Neuron (in vitro differentiated cells): ENCODE measurements around the gene TRMT1.

Experiments
- H2AFZ ChIP-seq: one replicate; pipeline ENCODE4 v1.6.1; 2013; ENCODE audit warnings: low read depth, mild to moderate bottlenecking, inconsistent platforms, low read length, moderate library complexity
- H3K27me3 ChIP-seq: one replicate; pipeline ENCODE4 v1.6.1; 2013; ENCODE audit warnings: low read length; ENCODE audit not compliant: insufficient read depth
- H3K36me3 ChIP-seq: one replicate; pipeline ENCODE4 v1.6.1; 2013; ENCODE audit warnings: low read length; ENCODE audit not compliant: insufficient read depth
- H3K4me1 ChIP-seq: one replicate; pipeline ENCODE4 v1.6.1; 2013; ENCODE audit warnings: low read length; ENCODE audit not compliant: insufficient read depth
- H3K4me3 ChIP-seq: 2 replicates; pipeline ENCODE4 v1.5.1; 2013; ENCODE audit warnings: mild to moderate bottlenecking, low read length, moderate library complexity
- H3K9me3 ChIP-seq: one replicate; pipeline ENCODE4 v1.6.1; 2013; ENCODE audit warnings: low read length

The TRMT1 gene

GRCh38 chr19:13100031-13100588, 16.4 kb downstream of the TRMT1 start:
- H3K27me3 ChIP-seq = peaks cover 37% of the 10 kb centered on the region

DNA sequence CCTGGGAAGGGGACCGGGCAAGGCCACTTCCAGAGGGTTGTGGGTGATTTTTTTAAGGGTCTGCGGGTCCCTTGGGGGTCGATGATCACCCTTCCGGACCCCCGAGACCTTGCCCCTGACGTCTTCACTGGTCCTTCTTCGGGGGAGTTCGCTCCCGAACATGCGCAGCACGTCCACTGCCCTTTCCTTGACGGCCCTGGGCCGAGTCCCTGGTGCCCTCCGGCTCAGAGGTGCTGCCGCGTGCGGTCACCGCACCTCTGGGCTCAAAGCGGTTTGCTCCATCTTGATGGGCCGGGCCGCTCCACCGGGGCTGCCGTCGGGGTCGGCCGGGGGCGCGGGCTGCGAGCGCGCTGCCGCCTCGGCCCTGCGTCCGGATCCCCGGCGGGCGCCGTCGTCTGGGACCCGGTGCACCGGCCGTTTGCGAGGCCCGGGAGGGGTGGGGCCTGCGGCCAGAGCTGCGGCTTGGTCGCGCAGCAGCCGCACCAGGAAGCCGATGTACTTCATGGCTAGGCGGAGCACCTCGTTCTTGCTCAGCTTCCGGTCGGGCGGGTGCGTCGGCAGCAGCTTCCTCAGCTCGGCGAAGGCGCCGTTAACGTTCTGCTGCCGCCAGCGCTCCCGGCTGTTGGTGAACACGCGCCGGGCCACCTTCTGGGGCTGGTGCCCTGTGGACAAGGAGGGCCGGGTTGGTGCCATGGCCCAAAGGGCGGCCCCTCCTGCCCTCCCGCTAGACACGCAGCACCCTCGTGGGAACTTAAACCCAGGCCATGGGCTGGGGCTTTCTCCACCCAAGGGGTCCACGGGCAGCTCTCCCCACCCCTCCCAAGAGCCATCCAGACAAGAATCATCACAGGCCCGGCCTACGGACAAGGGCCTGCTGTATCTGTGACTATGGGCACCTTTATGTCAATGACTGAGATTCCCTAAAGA, 17.2 kb downstream of the TRMT1 start:
- Histone ChIP-seq H2AFZ (no peak overlapping the region), H3K36me3 (no peaks in the 10 kb centered on the region), H3K4me3 (no peak overlapping the region), H3K4me1 (peaks cover 31% of the 10 kb centered on the region), H3K9me3 (peaks cover 2% of the 10 kb centered on the region), H3K27me3 (peaks cover 37% of the 10 kb centered on the region)

More at GRCh38 chr19:13100031-13100588, 16.4 kb downstream of the TRMT1 start:
- Histone ChIP-seq H3K36me3 (peaks cover 5% of the 10 kb centered on the region), H3K4me3 (no peak overlapping the region), H3K4me1 (peaks cover 24% of the 10 kb centered on the region), H2AFZ (no peak overlapping the region), H3K9me3 (peaks cover 2% of the 10 kb centered on the region)

GRCh38 chr19:13098277-13099072, 18.1 kb downstream of the TRMT1 start:
- Histone ChIP-seq H2AFZ (no peak overlapping the region), H3K4me3 (no peak overlapping the region), H3K4me1 (peaks cover 39% of the 10 kb centered on the region), H3K27me3 (peaks cover 37% of the 10 kb centered on the region), H3K9me3 (peaks cover 2% of the 10 kb centered on the region), H3K36me3 (no peaks in the 10 kb centered on the region)

DNA sequence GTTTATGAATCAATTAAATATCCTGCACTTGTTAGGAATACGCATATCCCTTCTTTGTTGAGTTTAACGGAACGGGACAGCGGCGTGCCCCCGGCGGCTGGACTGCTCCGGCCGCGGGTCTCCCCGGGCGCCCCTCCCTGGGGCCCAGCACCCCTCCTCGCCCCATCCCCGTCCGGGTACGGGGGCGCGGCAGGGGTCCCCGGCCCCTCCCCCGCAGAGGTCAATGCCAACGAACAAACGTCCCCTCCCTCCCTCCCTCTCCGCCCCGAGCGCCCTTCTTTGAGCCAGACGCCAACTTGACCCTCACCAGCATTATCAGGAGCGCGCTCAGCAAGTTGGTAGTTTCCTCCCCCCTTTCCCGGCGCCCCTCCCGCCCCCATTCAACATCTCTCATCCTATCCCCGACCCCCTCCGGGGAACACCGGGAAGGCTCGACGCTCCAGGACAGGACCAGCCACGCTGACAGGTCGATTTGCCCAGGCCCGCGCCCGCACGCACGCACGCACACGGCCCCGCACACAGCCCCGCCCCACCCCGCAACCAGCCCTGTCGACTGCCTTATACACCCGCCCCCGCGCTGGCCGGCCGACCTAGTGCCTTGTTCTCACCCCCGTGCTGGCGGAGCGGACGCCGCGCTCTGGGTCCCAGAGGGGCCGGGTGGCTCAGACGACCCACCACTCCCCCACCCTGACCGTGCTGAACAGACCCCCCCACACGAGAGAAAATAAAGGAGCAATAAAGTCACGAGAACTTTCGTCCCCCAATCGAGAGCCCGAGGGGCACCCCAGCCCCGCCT, 18.9 kb downstream of the TRMT1 start:
- Histone ChIP-seq H3K36me3 (no peaks in the 10 kb centered on the region), H3K27me3 (peaks cover 37% of the 10 kb centered on the region), H3K4me1 (peaks cover 42% of the 10 kb centered on the region), H3K4me3 (no peak overlapping the region), H2AFZ (no peak overlapping the region), H3K9me3 (peaks cover 2% of the 10 kb centered on the region)

DNA sequence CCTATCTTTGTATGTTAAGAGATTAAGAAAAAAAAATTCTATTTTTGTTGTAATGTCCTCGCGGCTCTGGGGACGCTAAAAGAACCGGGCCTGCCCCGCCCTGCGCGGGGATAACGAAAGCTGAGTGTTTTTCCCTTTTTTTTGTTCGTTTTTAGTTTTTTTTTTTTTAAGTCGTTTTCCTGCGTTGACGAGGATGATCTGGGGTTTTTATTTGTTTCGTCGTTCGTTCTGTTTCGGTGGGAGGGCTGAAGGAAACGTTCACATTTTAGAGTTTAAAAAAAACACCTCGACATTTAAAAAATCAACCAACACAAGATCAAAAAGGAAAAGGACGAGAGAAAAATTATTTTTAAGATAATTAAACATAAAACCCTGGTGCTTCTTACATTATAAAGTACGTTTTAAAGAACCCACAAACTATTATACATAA, 19.5 kb downstream of the TRMT1 start:
- Histone ChIP-seq H2AFZ (no peak overlapping the region), H3K27me3 (peaks cover 33% of the 10 kb centered on the region), H3K36me3 (no peaks in the 10 kb centered on the region), H3K4me1 (peaks cover 43% of the 10 kb centered on the region), H3K4me3 (no peak overlapping the region), H3K9me3 (peaks cover 2% of the 10 kb centered on the region)

GRCh38 chr19:13095934-13096927, 20.3 kb downstream of the TRMT1 start:
- Histone ChIP-seq H3K27me3 (peaks cover 33% of the 10 kb centered on the region), H3K36me3 (no peaks in the 10 kb centered on the region), H3K4me1 (peaks cover 52% of the 10 kb centered on the region), H3K4me3 (no peak overlapping the region), H2AFZ (no peak overlapping the region), H3K9me3 (peaks cover 2% of the 10 kb centered on the region)

- H3K9me3 ChIP-seq = peaks cover 2% of the 10 kb centered on the region
- H3K4me3 ChIP-seq = no peak overlapping the region
- H3K27me3 ChIP-seq = peaks cover 36% of the 10 kb centered on the region
- no peaks in the 10 kb centered on the region for H3K36me3 ChIP-seq
- peaks cover 58% of the 10 kb centered on the region for H3K4me1 ChIP-seq
- H2AFZ ChIP-seq = no peak overlapping the region
Observed at GRCh38 chr19:13095393-13095784, 21.2 kb downstream of the TRMT1 start.

DNA sequence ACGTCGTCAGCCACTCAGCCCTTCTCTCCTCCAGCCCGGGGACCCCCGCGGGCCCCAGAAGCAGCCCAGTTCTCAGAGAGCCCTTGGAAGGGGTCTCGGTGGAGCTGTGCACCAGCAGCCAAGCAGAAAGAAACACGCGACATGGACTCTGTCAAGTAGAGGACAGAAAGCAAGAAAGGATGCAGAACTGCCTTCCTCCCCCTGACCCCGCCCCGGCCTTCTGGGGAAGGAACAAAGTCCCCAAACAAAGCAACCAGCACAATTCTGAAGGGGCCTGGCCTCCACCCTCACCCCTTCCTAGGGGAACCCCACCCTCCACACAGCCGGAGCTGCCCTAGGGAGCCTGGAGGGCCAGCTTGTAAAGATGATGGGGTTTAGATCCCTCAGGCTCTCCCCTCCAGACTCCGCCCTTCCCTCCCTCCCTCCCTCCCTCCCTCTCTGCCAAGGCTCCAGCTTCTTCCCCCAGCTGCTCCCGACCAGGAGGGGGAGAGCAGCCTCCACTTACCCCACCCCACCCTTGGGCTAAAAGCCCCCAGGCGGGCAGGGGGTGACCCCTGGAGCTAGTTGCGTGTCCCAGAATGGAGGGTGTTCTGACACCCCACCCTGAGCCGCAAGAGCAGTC, 21.7 kb downstream of the TRMT1 start:
- Histone ChIP-seq H2AFZ (no peak overlapping the region), H3K4me3 (no peak overlapping the region), H3K9me3 (no peaks in the 10 kb centered on the region), H3K4me1 (peaks cover 58% of the 10 kb centered on the region), H3K36me3 (no peaks in the 10 kb centered on the region), H3K27me3 (peaks cover 36% of the 10 kb centered on the region)

GRCh38 chr19:13094106-13094504, 22.4 kb downstream of the TRMT1 start:
- Histone ChIP-seq H3K27me3 (peaks cover 33% of the 10 kb centered on the region), H3K4me1 (peaks cover 58% of the 10 kb centered on the region), H2AFZ (no peak overlapping the region), H3K9me3 (no peaks in the 10 kb centered on the region), H3K4me3 (no peak overlapping the region), H3K36me3 (no peaks in the 10 kb centered on the region)

GRCh38 chr19:13093407-13094105, 23.0 kb downstream of the TRMT1 start:
- H3K9me3 ChIP-seq = no peaks in the 10 kb centered on the region
- H3K4me1 ChIP-seq = peaks cover 58% of the 10 kb centered on the region
- no peak overlapping the region for H3K4me3 ChIP-seq
- no peaks in the 10 kb centered on the region for H3K36me3 ChIP-seq
- peaks cover 31% of the 10 kb centered on the region for H3K27me3 ChIP-seq
- no peak overlapping the region for H2AFZ ChIP-seq
